ENCODE results near the gene PSMA1.

Gene PSMA1

GRCh38 chr11:14529951-14530350, 9.8 kb upstream of the PSMA1 start:
- DNase-seq (ENCODE audit: low read depth): no peak

GRCh38 chr11:14529321-14529720, 9.1 kb upstream of the PSMA1 start:
- DNase-seq (ENCODE audit: low read depth): no peak

- DNase-seq (ENCODE audit: low read depth): no peak
Measured at GRCh38 chr11:14522801-14523200, 2.6 kb upstream of the PSMA1 start.

GRCh38 chr11:14522245-14522644, 2.1 kb upstream of the PSMA1 start:
- no peak for DNase-seq (ENCODE audit: low read depth)

GRCh38 chr11:14520747-14521151, 563 bp upstream of the PSMA1 start:
- no peak for DNase-seq (ENCODE audit: low read depth)

- DNase-seq (ENCODE audit: low read depth): peak; percentile 3
Measured at GRCh38 chr11:14519597-14519916, 629 bp downstream of the PSMA1 start.

- no peak for DNase-seq (ENCODE audit: low read depth)
Measured at GRCh38 chr11:14518820-14519219, 1.4 kb downstream of the PSMA1 start.

- DNase-seq (ENCODE audit: low read depth): no peak
Measured at GRCh38 chr11:14513800-14514199, 6.4 kb downstream of the PSMA1 start.

- no peak for DNase-seq (ENCODE audit: low read depth)
Measured at GRCh38 chr11:14506532-14506931, 13.7 kb downstream of the PSMA1 start.

GRCh38 chr11:14503023-14503422, 17.2 kb downstream of the PSMA1 start:
- no peak for DNase-seq (ENCODE audit: low read depth)

GRCh38 chr11:14502039-14502438, 18.1 kb downstream of the PSMA1 start:
- DNase-seq (ENCODE audit: low read depth): no peak

- peak; percentile 32 for DNase-seq (ENCODE audit: low read depth)
Measured at GRCh38 chr11:14500181-14500651, 20.0 kb downstream of the PSMA1 start.

GRCh38 chr11:14499560-14500180, 20.5 kb downstream of the PSMA1 start, which contains the start of gene COPB1:
Gene COPB1 (minus strand): TSS chr11:14499811. CDS start chr11:14498928, 883 bp downstream.
- peak; percentile 85 for DNase-seq (ENCODE audit: low read depth)

- no peak for DNase-seq (ENCODE audit: low read depth)
Measured at GRCh38 chr11:14499178-14499559, 21.0 kb downstream of the PSMA1 start.

GRCh38 chr11:14480716-14481115, 39.5 kb downstream of the PSMA1 start:
- no peak for DNase-seq (ENCODE audit: low read depth)

- DNase-seq (ENCODE audit: low read depth): no peak
Measured at GRCh38 chr11:14471127-14471526, 49.1 kb downstream of the PSMA1 start.

GRCh38 chr11:14463623-14464022, 56.6 kb downstream of the PSMA1 start:
- DNase-seq (ENCODE audit: low read depth): no peak

GRCh38 chr11:14460147-14460546, 60.0 kb downstream of the PSMA1 start:
- DNase-seq (ENCODE audit: low read depth): no peak

- DNase-seq (ENCODE audit: low read depth): no peak
Measured at GRCh38 chr11:14458377-14458776, 61.8 kb downstream of the PSMA1 start.

- no peak for DNase-seq (ENCODE audit: low read depth)
Measured at GRCh38 chr11:14455648-14456430, 64.3 kb downstream of the PSMA1 start.

Measured in stimulated activated CD4-positive, alpha-beta T cell treated with anti-CD3 and anti-CD28 coated beads, Interleukin-2, amount 100 ng/mL, for 4 hours (primary cell).